K562 (cell line): ENCODE results near the gene GLIS2. TPM values are rescaled to one million over a fixed set of nuclear protein-coding genes. Genes with fewer than 3 reads are reported as not detected.

ENCODE experiments used
- CAMTA2 ChIP-seq: fragments of 250-450 bp; sonication (Bioruptor Pico); conservative IDR thresholded peaks from 2 replicates; pipeline ENCODE4 v1.5.1; 2022
- CLOCK ChIP-seq: fragments of 250-450 bp; sonication (Bioruptor Pico); IDR thresholded peaks from 2 replicates; pipeline ENCODE4 v1.4.0; 2020; ENCODE audit warnings: mild to moderate bottlenecking, moderate library complexity, borderline replicate concordance
- CTCF ChIP-seq, 3 experiments: IDR thresholded peaks in 2 of 3; conservative IDR thresholded peaks in 1 of 3; 2 replicates each; pipeline ENCODE4 v1.5.1; 2011 to 2012; ENCODE audit warnings: low read length in 3 of 3, mild to moderate bottlenecking in 3 of 3, control low read depth in 2 of 3, improper control_type of control experiment in 1 of 3, inconsistent platforms in 1 of 3, low read depth in 1 of 3, mixed read lengths in 1 of 3, moderate library complexity in 1 of 3; ENCODE audit not compliant: insufficient read depth in 2 of 3
- DACH1 ChIP-seq: fragments of 450-650 bp; IDR thresholded peaks from 2 replicates; pipeline ENCODE4 v1.6.1; 2018; ENCODE audit not compliant: partially characterized antibody
- DEAF1 ChIP-seq: fragments of 450-650 bp; formaldehyde crosslinking; IDR thresholded peaks from 2 replicates; pipeline ENCODE4 v1.4.0; 2020; ENCODE audit warnings: mild to moderate bottlenecking, moderate library complexity
- ELF4 ChIP-seq: fragments of 450-650 bp; formaldehyde crosslinking; IDR thresholded peaks from 2 replicates; pipeline ENCODE4 v1.4.0; 2022; ENCODE audit warnings: missing genetic modification characterization
- HSF4 ChIP-seq: fragments of 250-450 bp; sonication (Bioruptor Pico); IDR thresholded peaks from 2 replicates; pipeline ENCODE4 v2.1.2; 2022; ENCODE audit warnings: mild to moderate bottlenecking, moderate library complexity, borderline replicate concordance
- MYNN ChIP-seq, 2 experiments: sonication (generic); formaldehyde crosslinking in 1 of 2; IDR thresholded peaks; 2 replicates each; pipeline versions ENCODE4 v1.5.0 to v1.6.1; 2016 to 2020; ENCODE audit warnings: antibody characterized with exemption in 1 of 2, missing genetic modification reagents in 1 of 2
- TCFL5 ChIP-seq: fragments of 250-450 bp; sonication (Bioruptor Pico); conservative IDR thresholded peaks from 2 replicates; pipeline ENCODE4 v1.6.1; 2021; ENCODE audit warnings: mild to moderate bottlenecking, moderate library complexity, matching md5 sums
- ZBTB1 ChIP-seq: sonication (generic); formaldehyde crosslinking; IDR thresholded peaks from 2 replicates; pipeline ENCODE4 v1.8.1; 2023; ENCODE audit warnings: missing genetic modification reagents, low read depth, mild to moderate bottlenecking, borderline replicate concordance
- ZNF224 ChIP-seq: sonication (generic); formaldehyde crosslinking; IDR thresholded peaks from 2 replicates; pipeline ENCODE4 v1.8.0; 2022; ENCODE audit warnings: mild to moderate bottlenecking, missing genetic modification reagents
- ZNF696 ChIP-seq: fragments of 250-450 bp; sonication (Bioruptor Pico); conservative IDR thresholded peaks from 2 replicates; pipeline ENCODE4 v1.4.0; 2020; ENCODE audit warnings: mild to moderate bottlenecking, moderate library complexity
- ZNF830 ChIP-seq: fragments of 250-450 bp; sonication (Bioruptor Pico); IDR thresholded peaks from 2 replicates; pipeline ENCODE4 v1.5.0; 2021; ENCODE audit warnings: mild to moderate bottlenecking
- polyA plus RNA-seq, 8 experiments: library from polyadenylated mRNA; depleted of rRNA in 4 of 8; stranded (reverse) in 5 of 8; unstranded in 3 of 8; fragments of >200 nt; fragmentation: Nextera tagmentation in 2 of 8; fragmentation: Illumina TruSeq in 1 of 8; extraction: Ambion mirVana in 2 of 8; extraction: Trizol in 1 of 8; gene quantifications; 2 replicates each; pipeline versions ENCODE4 v1.2.1 to v1.2.3, GENCODE V29; 2011 to 2014; ENCODE audit warnings: inconsistent platforms in 1 of 8, missing spikeins in 1 of 8
- total RNA-seq, 7 experiments: library from RNA; depleted of rRNA in 6 of 7; stranded (reverse); fragments of >200 nt in 6 of 7; fragmentation: Illumina TruSeq in 2 of 7; extraction: Trizol in 2 of 7; gene quantifications; 2 replicates each; pipeline versions ENCODE4 v1.2.1 to v1.2.3, GENCODE V29; 2011 to 2021; ENCODE audit warnings: low replicate concordance in 1 of 7
- TF ChIP-seq, protein P1 (sequence below): IDR thresholded peaks from 2 replicates; pipeline ENCODE4 v1.6.1; 2011; ENCODE audit warnings: borderline replicate concordance, low read depth, mild to moderate bottlenecking, moderate library complexity, low read length; ENCODE audit not compliant: insufficient read depth, poor library complexity, severe bottlenecking
- TF ChIP-seq, protein P2 (sequence below): sonication (generic); formaldehyde crosslinking; IDR thresholded peaks from 2 replicates; pipeline ENCODE4 v1.8.0; 2022; ENCODE audit warnings: missing genetic modification reagents, mild to moderate bottlenecking, moderate library complexity, borderline replicate concordance

Gene GLIS2
- total and polyA plus RNA-seq, 9 of the 15 experiments (the other 6 are each of a cell fraction or from before 2014, with no cell fraction given), result 0.10 to 9.0 (median 0.57) TPM

DNA sequence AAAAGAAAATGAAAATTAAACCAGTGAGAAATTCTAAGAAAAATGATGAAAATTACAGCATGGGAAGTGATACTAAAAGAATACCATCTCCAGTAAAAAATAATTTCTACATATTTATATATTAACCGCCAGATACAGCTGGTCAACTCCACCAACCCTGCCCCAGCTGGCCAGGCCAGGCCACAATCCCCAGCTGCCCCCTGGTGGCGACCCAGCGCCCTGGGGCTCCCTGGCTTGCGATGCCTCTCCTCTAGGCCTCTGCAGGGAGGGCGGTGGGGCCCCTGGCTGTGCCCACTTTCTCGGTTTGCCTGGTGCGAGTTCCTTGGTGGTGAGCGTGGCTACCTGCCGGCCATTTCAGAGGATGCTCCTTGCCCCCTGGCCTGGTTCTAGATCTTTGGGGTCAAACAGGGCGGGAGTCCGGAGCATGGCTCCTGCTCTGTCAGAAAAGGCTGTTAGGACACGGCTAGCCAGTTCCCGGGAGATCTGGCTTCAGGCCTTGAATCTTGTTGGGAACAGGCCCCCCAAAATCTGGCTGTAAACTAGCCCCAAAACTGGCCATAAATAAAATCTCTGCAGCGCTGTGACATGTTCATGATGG, 14.5 kb downstream of the GLIS2 start (continued):
- no peak for TF ChIP-seq CLOCK (CRISPR knock-in tag)
- no peak for TF ChIP-seq CAMTA2 (CRISPR knock-in tag)
- TF ChIP-seq, protein P1, sequence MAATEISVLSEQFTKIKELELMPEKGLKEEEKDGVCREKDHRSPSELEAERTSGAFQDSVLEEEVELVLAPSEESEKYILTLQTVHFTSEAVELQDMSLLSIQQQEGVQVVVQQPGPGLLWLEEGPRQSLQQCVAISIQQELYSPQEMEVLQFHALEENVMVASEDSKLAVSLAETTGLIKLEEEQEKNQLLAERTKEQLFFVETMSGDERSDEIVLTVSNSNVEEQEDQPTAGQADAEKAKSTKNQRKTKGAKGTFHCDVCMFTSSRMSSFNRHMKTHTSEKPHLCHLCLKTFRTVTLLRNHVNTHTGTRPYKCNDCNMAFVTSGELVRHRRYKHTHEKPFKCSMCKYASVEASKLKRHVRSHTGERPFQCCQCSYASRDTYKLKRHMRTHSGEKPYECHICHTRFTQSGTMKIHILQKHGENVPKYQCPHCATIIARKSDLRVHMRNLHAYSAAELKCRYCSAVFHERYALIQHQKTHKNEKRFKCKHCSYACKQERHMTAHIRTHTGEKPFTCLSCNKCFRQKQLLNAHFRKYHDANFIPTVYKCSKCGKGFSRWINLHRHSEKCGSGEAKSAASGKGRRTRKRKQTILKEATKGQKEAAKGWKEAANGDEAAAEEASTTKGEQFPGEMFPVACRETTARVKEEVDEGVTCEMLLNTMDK, result peak; percentile 78
- TF ChIP-seq TCFL5 (CRISPR knock-in tag), result no peak
- peak; percentile 94 to 97 (median 97) for TF ChIP-seq CTCF (IDR thresholded peaks at IDR 0.05 in 2 of 3, conservative IDR thresholded peaks at IDR 0.05 in 1 of 3; ENCODE audit: insufficient read depth in 2 of 3, low read depth in 1 of 3, low read length in 3 of 3)
- peak; percentile 63 for TF ChIP-seq DACH1
- 0 out of 2 replicates have a peak, but pooled peaks have one; percentile 38 for TF ChIP-seq MYNN (IDR thresholded peaks at IDR 0.05)
- TF ChIP-seq MYNN (CRISPR knock-in tag; IDR thresholded peaks at IDR 0.05), result no peak
- no peak for TF ChIP-seq ELF4 (CRISPR knock-in tag)
- no peak for TF ChIP-seq ZNF224 (CRISPR knock-in tag)
- TF ChIP-seq HSF4, result no peak
- TF ChIP-seq, protein P2, sequence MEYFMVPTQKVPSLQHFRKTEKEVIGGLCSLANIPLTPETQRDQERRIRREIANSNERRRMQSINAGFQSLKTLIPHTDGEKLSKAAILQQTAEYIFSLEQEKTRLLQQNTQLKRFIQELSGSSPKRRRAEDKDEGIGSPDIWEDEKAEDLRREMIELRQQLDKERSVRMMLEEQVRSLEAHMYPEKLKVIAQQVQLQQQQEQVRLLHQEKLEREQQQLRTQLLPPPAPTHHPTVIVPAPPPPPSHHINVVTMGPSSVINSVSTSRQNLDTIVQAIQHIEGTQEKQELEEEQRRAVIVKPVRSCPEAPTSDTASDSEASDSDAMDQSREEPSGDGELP, result peak; percentile 96
- no peak for TF ChIP-seq ZNF696 (CRISPR knock-in tag)
- TF ChIP-seq ZBTB1 (CRISPR knock-in tag), result no peak
- TF ChIP-seq ZNF830 (CRISPR knock-in tag), result no peak
- TF ChIP-seq DEAF1 (CRISPR knock-in tag), result peak; percentile 88
